SK-N-SH treated with all-trans-retinoic acid at 6 μM for 48 hours (cell line): ENCODE data around the gene AMZ2.
"Not testable (repeated sequence)": the region's sequence is repeated elsewhere in the genome, so short reads cannot be mapped to it uniquely, and the experiment has no call there.

Experiments
- ARNTL ChIP-seq: fragments of 450-650 bp; formaldehyde crosslinking; IDR thresholded peaks from 2 replicates; pipeline ENCODE4 v1.5.0; 2020; ENCODE audit warnings: low read depth, mild to moderate bottlenecking, moderate library complexity, borderline replicate concordance
- BACH2 ChIP-seq: fragments of 250-450 bp; sonication (Bioruptor Pico); IDR thresholded peaks from 2 replicates; pipeline ENCODE4 v1.9.0; 2021; ENCODE audit warnings: mild to moderate bottlenecking, borderline replicate concordance
- GLIS3 ChIP-seq: fragments of 250-450 bp; sonication (Bioruptor Pico); IDR thresholded peaks from 2 replicates; pipeline ENCODE4 v1.5.0; 2020; ENCODE audit warnings: mild to moderate bottlenecking, moderate library complexity
- RARB ChIP-seq: fragments of 250-450 bp; sonication (Bioruptor Pico); IDR thresholded peaks from 2 replicates; pipeline ENCODE4 v1.8.0; 2021; ENCODE audit warnings: mild to moderate bottlenecking, moderate library complexity
- SNAI2 ChIP-seq: fragments of 250-450 bp; sonication (Bioruptor Pico); IDR thresholded peaks from 2 replicates; pipeline ENCODE4 v1.5.0; 2020; ENCODE audit warnings: mild to moderate bottlenecking, moderate library complexity
- ZC3H10 ChIP-seq: fragments of 250-450 bp; sonication (Bioruptor Pico); IDR thresholded peaks from 2 replicates; pipeline ENCODE4 v1.5.1; 2021; ENCODE audit warnings: mild to moderate bottlenecking, moderate library complexity
- ZFP30 ChIP-seq: fragments of 450-650 bp; formaldehyde crosslinking; IDR thresholded peaks from 2 replicates; pipeline ENCODE4 v1.5.0; 2022; ENCODE audit warnings: mild to moderate bottlenecking, moderate library complexity
- ZNF8 ChIP-seq: fragments of 450-650 bp; formaldehyde crosslinking; IDR thresholded peaks from 2 replicates; pipeline ENCODE4 v1.5.0; 2020; ENCODE audit warnings: mild to moderate bottlenecking, moderate library complexity
- TF ChIP-seq, protein P1 (sequence below): fragments of 250-450 bp; sonication (Bioruptor Pico); IDR thresholded peaks from 2 replicates; pipeline ENCODE4 v1.8.0; 2021; ENCODE audit warnings: low read depth, mild to moderate bottlenecking, moderate library complexity, borderline replicate concordance

GRCh38 chr17:68263101-68263681 lies 15.3 kb downstream of the AMZ2 start:
- not testable (repeated sequence) for TF ChIP-seq ZFP30 (CRISPR knock-in tag); GLIS3 (CRISPR knock-in tag); ZNF8 (CRISPR knock-in tag); ZC3H10; BACH2; ARNTL (CRISPR knock-in tag); RARB (CRISPR knock-in tag); SNAI2 (CRISPR knock-in tag)
- TF ChIP-seq, protein P1, sequence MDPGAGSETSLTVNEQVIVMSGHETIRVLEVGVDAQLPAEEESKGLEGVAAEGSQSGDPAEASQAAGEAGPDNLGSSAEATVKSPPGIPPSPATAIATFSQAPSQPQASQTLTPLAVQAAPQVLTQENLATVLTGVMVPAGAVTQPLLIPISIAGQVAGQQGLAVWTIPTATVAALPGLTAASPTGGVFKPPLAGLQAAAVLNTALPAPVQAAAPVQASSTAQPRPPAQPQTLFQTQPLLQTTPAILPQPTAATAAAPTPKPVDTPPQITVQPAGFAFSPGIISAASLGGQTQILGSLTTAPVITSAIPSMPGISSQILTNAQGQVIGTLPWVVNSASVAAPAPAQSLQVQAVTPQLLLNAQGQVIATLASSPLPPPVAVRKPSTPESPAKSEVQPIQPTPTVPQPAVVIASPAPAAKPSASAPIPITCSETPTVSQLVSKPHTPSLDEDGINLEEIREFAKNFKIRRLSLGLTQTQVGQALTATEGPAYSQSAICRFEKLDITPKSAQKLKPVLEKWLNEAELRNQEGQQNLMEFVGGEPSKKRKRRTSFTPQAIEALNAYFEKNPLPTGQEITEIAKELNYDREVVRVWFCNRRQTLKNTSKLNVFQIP: not testable (repeated sequence)
